ENCODE measurements around the gene AGTRAP.
A peak's percentile ranks its signal among the peaks of the same experiment; 100 is the strongest.

AGTRAP gene

GRCh38 chr1:11735854-11736745, at the start of gene AGTRAP:
AGTRAP (plus strand) TSS chr1:11736136; CDS start chr1:11736209, 73 bp downstream.
- peak; percentile 91 for DNase-seq (ENCODE audit: low spot score)

GRCh38 chr1:11688506-11688905, 47.4 kb upstream of the AGTRAP start:
- no peak for DNase-seq (ENCODE audit: low spot score)

DNA sequence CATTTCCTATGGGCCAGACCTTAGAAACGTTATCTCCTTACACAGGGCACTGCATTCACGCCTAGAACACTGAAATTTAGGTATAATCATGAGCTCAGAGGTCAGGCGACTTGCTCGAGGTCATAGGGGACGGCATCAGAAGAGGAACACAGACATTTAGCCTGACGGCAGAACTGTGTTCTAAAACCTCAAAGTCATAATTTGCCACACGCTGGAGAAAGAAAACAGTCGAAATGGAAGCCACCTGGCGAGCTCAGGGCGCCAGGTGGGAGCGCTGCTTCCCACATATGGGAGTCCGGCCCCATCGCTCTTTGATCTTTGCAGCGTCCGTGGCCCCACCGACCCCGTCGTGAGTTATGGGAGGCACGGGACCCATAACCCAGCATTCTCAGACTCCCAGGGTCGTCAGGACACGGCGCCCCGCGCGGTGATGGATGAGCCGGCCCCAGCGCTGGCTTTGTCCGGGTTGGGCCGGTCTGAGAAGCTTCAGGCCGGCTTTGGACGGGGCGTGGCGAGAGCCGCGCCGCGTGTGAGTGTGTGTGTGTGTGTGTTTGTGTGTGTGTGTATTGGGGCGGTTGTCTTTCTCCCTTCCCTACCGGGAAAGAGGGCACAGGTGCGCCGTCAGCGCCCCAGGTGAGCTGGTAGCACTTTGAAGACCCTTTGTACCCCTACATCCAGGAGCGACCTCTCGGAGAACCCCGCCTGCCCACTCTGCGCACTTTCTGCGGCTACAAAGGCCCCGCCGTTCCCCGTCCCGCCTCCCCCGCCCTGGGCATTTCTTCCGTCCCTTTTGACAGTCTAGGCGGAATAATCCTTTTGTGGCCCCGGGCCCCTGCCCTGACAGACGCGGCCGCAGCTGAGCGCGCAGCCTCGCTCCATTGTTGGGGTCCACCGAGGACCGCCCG, 45.3 kb upstream of the AGTRAP start:
- DNase-seq (ENCODE audit: low spot score), result no peak

DNA sequence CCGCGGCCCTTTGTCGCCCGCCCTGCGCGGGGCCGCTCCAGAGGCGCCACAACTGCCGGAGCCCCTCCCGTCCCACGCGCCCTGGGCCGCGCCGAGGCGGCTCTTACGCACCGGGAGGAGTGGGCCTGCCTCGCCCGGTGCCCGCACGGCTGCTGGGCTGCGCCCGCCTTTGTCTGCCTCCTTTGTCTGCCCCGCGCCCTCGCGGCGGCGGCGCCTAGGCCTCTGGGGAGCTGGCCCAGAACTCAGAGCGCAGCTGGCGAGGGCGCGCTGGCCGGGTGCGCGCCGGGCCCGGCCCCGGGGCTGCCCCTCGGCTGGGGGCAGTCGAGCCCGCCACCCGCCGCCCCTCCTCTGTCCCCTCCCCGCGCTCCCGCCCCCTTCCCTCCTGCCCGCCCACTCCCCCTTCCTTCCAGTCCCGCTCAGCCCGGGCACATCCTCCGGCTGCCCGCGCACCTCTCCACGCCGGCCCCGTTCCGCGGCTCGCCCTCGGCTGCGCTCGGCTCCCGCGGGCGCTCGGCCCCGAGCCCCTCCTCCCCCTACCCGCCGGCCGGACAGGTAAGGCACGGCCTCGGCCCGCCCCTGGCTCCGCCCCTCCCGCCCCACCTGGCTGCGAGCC, 44.5 kb upstream of the AGTRAP start, which contains the start of gene DRAXIN:
DRAXIN (plus strand) TSS at position 409 of the 613 bp plus-strand sequence. CDS start 14,549 bp downstream, outside the sequence.
- no peak for DNase-seq (ENCODE audit: low spot score)

DNA sequence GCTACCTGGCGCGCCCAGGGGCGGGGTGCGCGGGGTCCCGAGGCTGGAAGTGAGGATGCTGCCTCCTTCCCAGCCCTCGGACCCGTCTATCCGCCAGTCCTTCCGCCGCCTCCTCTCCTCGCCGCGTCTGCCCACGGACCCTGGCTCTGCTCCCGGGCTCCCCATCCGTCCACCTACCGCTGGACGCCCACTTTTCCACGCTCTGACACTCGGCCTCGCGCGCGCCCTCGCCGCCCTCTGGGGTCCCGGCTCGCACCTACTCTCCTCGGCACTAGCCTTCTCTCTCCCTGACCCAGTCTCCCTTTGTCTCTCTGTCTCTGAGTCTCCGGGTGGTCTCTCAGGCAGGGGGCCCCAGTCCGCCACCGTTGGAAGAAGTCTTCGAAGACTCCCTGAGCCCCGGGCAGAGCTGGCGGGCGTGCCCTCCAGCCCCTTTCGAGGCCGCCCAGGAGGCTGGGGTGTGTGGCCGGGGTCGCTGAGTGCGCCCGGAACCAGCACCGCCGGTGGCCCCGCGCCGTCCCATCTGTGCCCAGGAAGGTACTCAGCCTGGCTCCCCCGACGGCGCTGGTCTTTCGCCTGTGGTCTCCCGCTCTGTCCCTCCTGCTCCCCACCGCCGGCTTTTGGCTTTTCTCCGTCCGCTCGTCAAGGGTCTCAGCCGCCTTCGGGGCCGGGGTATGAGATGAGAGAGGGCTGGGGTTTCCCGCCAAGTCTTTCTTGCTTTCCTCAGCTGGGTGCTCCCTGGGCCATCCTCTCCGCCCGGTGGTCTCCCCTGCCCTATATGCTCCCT, 43.8 kb upstream of the AGTRAP start:
- DNase-seq (ENCODE audit: low spot score), result no peak

DNA sequence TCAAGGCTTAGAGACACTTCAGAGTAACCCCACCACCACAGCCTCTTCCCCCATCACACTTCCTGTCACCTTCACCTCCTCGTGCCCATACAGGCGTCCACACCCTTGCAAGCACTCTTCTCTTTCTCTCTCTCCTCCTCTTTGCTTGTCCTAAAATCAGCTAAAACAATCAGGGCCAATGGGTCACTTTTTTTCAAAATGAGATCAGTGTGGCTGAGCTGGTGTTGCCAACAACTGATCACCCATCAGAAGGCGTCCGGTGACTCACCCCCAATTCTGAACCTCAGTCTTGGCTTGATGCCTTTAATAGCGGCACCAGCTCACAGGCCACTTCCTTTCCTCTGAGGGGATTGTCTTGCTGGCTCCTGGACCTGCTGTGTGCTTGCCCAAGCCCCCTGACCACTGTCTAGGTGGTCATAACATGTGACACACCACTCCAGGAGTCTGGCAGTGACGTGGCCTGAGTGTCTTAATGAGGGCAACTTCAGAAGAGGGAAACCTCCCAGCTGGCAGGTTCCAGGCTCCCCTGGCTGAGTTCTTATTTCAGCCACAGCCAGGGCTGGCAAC, 42.8 kb upstream of the AGTRAP start:
- DNase-seq (ENCODE audit: low spot score), result peak; percentile 93

DNA sequence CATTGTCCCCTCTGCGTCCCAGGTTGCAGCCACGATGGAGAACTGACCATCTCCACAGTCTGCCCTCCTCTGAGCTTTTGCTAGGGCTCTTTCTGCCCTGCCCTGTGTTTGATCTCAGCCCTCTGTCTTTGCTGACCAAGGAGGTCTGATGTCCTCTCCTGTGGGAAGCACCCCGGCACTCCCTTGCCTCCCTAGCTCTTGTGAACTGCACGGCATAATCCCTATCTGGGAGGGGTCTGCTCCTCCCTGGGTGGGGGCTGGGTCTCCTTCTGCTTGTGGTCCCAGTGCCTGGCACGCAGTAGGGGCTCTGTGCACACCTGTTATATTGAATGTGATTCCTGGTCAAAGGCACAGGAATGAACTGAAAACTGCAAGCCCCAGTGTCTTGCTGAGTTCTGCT, 42.0 kb upstream of the AGTRAP start:
- DNase-seq (ENCODE audit: low spot score), result no peak

GRCh38 chr1:11695861-11696260, 40.1 kb upstream of the AGTRAP start:
- DNase-seq (ENCODE audit: low spot score), result no peak

DNA sequence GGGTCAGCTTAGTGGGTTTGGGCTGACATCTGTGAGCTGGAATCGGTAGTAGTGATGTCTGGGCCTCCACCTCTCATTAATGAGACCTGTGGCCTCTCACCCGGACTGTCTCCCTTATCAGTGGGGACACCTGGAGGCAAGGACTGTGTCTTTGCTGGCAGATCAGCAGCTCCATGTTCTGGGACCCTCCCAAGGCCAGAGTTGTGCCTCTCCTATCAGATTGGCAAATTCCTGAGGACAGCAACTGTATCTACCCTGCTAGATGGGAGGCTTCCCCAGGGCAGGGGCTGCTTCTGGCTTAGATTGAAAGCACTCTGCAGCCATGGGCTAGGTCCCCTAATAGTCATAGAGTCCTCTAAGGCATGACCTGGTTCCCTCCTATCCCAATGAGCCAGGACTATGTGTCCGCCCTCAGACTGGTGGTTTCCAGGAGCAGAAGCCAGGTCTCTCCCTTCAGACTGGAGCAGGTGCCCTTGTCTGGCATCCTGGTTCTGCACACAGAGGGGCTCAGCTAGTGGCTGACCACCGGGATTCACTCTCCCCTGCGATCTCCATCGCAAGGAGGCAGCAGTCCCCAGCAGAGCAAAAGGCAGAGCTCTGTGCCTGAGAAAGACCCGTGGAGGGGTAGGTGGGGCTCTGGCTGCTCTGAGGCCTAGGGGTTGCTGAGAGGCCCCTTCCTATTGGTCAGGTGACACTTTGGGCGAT, 38.6 kb upstream of the AGTRAP start:
- no peak for DNase-seq (ENCODE audit: low spot score)

DNA sequence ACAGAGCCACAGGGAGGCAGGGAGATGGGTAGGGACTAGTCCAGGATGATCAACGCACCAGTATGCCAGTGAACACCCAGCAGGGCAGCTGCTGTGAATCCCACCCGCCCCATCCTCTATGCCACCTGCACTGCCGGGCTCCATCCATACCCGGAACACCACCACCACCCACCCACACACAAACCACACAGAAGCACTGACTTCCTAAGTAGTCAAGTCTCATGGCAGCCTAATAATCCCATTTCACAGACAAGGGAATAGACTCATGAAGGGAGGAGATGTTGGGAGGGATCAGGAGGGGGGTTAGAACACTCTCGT, 38.1 kb upstream of the AGTRAP start:
- DNase-seq (ENCODE audit: low spot score), result no peak

- DNase-seq (ENCODE audit: low spot score), result no peak
Observed at GRCh38 chr1:11700601-11701467, 35.1 kb upstream of the AGTRAP start.

GRCh38 chr1:11701551-11701961, 34.4 kb upstream of the AGTRAP start:
- no peak for DNase-seq (ENCODE audit: low spot score)

GRCh38 chr1:11701981-11702803, 33.7 kb upstream of the AGTRAP start:
- DNase-seq (ENCODE audit: low spot score), result no peak

- no peak for DNase-seq (ENCODE audit: low spot score)
Observed at GRCh38 chr1:11703357-11704193, 32.4 kb upstream of the AGTRAP start.

- no peak for DNase-seq (ENCODE audit: low spot score)
Observed at GRCh38 chr1:11704194-11704529, 31.8 kb upstream of the AGTRAP start.

DNA sequence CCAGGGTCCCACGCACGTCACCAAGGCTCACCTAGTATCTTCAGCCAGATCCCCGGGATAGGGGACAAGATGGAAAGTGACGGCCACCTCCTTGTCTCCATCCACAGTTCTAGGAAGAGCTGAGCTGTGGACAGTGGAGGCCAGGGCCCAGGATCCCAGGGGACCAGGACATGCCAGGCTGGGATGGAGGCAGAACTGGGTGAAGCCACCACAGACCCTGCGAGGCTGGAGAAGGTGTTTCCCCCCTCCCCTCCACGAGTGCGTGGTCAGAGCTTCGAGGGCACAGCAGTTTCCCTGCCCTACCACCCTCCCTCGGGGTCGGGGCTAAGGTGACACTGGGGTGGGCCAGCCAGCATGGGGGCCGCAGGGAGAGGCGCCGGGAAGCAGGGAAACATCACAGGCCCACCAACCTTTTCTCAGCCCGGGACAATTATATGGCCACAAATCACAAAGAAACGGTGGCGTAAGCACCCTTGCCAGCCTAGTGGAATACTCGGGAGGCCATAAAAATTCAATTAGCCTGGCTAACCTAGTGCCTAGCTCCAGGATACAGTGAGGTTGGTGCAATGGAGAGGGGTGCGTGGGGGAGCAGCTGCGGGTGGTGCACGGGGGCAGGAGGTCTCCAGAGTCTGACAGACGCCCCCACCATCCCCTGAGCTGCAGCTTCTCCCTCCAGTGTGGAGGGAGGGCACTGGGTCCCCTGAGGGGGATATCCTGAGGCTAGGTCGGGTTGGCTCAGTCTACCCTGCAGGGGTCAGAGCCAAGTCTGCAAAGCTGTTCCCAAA, 31.1 kb upstream of the AGTRAP start:
- DNase-seq (ENCODE audit: low spot score), result no peak

DNA sequence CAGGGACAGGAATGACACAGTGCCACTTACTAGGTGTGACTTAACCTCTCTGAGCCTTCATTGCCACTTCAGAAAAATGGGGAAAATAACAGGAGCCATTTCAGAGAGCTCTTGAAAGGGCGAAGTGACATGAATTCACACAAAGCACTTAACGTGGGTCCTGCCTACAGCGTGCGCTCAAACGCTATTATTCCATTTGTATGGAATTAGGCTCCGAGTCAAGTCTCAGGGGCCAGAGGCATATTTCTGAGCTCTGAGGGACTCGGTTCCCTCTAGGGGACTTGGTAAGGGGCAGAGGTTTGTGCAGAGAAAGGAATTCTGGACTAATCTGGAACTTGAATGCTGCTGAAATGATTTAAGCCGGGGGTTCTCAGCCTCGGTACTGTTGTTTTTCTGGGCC, 30.3 kb upstream of the AGTRAP start:
- no peak for DNase-seq (ENCODE audit: low spot score)

Data from RKO (cell line).